ENCODE measurements around the gene POLD2. TPM values are rescaled to one million over a fixed set of nuclear protein-coding genes. Genes with fewer than 3 reads are reported as not detected.
A peak's percentile ranks its signal among the peaks of the same experiment; 100 is the strongest.

Gene POLD2
- total and polyA plus RNA-seq, 2 of the 13 experiments (the other 11 are each of a cell fraction or from before 2014, with no cell fraction given) = 87.6 to 95.1 TPM

GRCh38 chr7:44087911-44088838, 35.2 kb downstream of the POLD2 start (continued):
- peak; percentile 42; the same call in 1 of the 2 replicates for TF ChIP-seq ZNF574 (CRISPR knock-in tag; IDR thresholded peaks at IDR 0.05)
- TF ChIP-seq LBX2 (CRISPR knock-in tag; IDR thresholded peaks at IDR 0.05; ENCODE audit: borderline replicate concordance) = no peak
- no peak for TF ChIP-seq ZBED4 (CRISPR knock-in tag; IDR thresholded peaks at IDR 0.05; ENCODE audit: borderline replicate concordance)
- TF ChIP-seq ZBTB8A (CRISPR knock-in tag; IDR thresholded peaks at IDR 0.05; ENCODE audit: borderline replicate concordance, low read depth) = no peak
- no peak for TF ChIP-seq JDP2 (CRISPR knock-in tag; IDR thresholded peaks at IDR 0.05; ENCODE audit: borderline replicate concordance)
- no peak for TF ChIP-seq CENPBD1 (CRISPR knock-in tag; IDR thresholded peaks at IDR 0.05; ENCODE audit: borderline replicate concordance, low read depth)
- TF ChIP-seq ZNF280D (CRISPR knock-in tag; IDR thresholded peaks at IDR 0.05) = no peak
- TF ChIP-seq HDAC1 (CRISPR knock-in tag; IDR thresholded peaks at IDR 0.05) = 0 out of 2 replicates have a peak, but pooled peaks have one; percentile 23
- no peak for TF ChIP-seq REPIN1 (CRISPR knock-in tag; IDR thresholded peaks at IDR 0.05; ENCODE audit: borderline replicate concordance, low read depth)
- no peak for TF ChIP-seq ZNF615 (CRISPR knock-in tag; IDR thresholded peaks at IDR 0.05; ENCODE audit: borderline replicate concordance)
- no peak for TF ChIP-seq YEATS4 (CRISPR knock-in tag; IDR thresholded peaks at IDR 0.05; ENCODE audit: borderline replicate concordance)
- peak; percentile 55 for TF ChIP-seq HNF4A (CRISPR knock-in tag; IDR thresholded peaks at IDR 0.05)
- no peak for TF ChIP-seq ATF1 (CRISPR knock-in tag; IDR thresholded peaks at IDR 0.05)
- TF ChIP-seq ZMYM2 (CRISPR knock-in tag; IDR thresholded peaks at IDR 0.05) = 0 out of 2 replicates have a peak, but pooled peaks have one; percentile 6
- TF ChIP-seq NBN (conservative IDR thresholded peaks at IDR 0.05) = no peak
